ENCODE results near the gene ATP9A.

DNA sequence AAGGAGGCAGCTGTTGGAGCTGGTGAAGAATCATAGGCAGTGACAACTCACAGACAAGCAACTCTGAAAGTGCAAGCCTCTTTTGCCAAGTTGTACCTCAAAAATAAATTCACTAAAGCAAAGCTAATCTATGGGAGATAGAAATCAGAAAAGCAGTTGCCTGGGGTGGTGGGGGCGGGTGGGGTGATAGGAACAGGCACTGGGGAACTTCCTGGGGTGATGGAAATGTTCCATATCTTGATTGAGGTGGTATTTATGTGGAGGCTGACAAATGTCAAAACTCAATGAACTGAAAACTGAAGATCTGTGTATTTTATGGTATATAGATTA is 52.4 kb downstream of the ATP9A start:
- TF ChIP-seq, protein P1, sequence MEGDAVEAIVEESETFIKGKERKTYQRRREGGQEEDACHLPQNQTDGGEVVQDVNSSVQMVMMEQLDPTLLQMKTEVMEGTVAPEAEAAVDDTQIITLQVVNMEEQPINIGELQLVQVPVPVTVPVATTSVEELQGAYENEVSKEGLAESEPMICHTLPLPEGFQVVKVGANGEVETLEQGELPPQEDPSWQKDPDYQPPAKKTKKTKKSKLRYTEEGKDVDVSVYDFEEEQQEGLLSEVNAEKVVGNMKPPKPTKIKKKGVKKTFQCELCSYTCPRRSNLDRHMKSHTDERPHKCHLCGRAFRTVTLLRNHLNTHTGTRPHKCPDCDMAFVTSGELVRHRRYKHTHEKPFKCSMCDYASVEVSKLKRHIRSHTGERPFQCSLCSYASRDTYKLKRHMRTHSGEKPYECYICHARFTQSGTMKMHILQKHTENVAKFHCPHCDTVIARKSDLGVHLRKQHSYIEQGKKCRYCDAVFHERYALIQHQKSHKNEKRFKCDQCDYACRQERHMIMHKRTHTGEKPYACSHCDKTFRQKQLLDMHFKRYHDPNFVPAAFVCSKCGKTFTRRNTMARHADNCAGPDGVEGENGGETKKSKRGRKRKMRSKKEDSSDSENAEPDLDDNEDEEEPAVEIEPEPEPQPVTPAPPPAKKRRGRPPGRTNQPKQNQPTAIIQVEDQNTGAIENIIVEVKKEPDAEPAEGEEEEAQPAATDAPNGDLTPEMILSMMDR (IDR thresholded peaks at IDR 0.05): no peak
- no peak for TF ChIP-seq POLR2A (IDR thresholded peaks at IDR 0.05)

Measured in body of pancreas (tissue), 4 donors.